Activated naive CD4-positive, alpha-beta T cell treated with Interleukin-2 at 50 U/mL for 16 hours (primary cell): ENCODE data around the gene PSMB7.

ENCODE experiments used
- DNase-seq: peaks from one replicate; pipeline ENCODE4 v3.0.0-alpha.2; 2020

PSMB7 gene

GRCh38 chr9:124355941-124356744 is 59.1 kb downstream of the PSMB7 start:
- no peak for DNase-seq

GRCh38 chr9:124355039-124355940 is 60.0 kb downstream of the PSMB7 start:
- DNase-seq = no peak

- no peak for DNase-seq
Measured at GRCh38 chr9:124354346-124355038, 60.8 kb downstream of the PSMB7 start.

- no peak for DNase-seq
Measured at GRCh38 chr9:124353811-124354274, 61.4 kb downstream of the PSMB7 start.

GRCh38 chr9:124353166-124353768 is 62.0 kb downstream of the PSMB7 start:
- no peak for DNase-seq

- DNase-seq = no peak
Measured at GRCh38 chr9:124352616-124353015, 62.6 kb downstream of the PSMB7 start.

- DNase-seq = no peak
Measured at GRCh38 chr9:124351672-124352468, 63.4 kb downstream of the PSMB7 start.

GRCh38 chr9:124350494-124351263 is 64.6 kb downstream of the PSMB7 start:
- DNase-seq = no peak

GRCh38 chr9:124349675-124350493 is 65.4 kb downstream of the PSMB7 start:
- DNase-seq = no peak

GRCh38 chr9:124349267-124349666 is 66.0 kb downstream of the PSMB7 start:
- DNase-seq = no peak

GRCh38 chr9:124348831-124349230 is 66.4 kb downstream of the PSMB7 start:
- DNase-seq = no peak

GRCh38 chr9:124348363-124348762 is 66.9 kb downstream of the PSMB7 start:
- DNase-seq = no peak

- DNase-seq = no peak
Measured at GRCh38 chr9:124347968-124348358, 67.3 kb downstream of the PSMB7 start.

- no peak for DNase-seq
Measured at GRCh38 chr9:124347206-124347967, 67.9 kb downstream of the PSMB7 start.

- DNase-seq = no peak
Measured at GRCh38 chr9:124346347-124347163, 68.7 kb downstream of the PSMB7 start.

- no peak for DNase-seq
Measured at GRCh38 chr9:124345751-124346281, 69.4 kb downstream of the PSMB7 start.

- no peak for DNase-seq
Measured at GRCh38 chr9:124345063-124345462, 70.2 kb downstream of the PSMB7 start.
